K562 (cell line): ENCODE results near the gene PPIF. TPM values are rescaled to one million over a fixed set of nuclear protein-coding genes. Genes with fewer than 3 reads are reported as not detected.

Experiments
- BACH1 ChIP-seq: fragments of 200-800 bp; sonication (Bioruptor generic); IDR thresholded peaks from 2 replicates; pipeline ENCODE4 v1.6.1; 2016; ENCODE audit warnings: missing genetic modification characterization, missing compliant biosample characterization
- CEBPG ChIP-seq, 3 experiments: fragments of 200-800 bp in 1 of 3; sonication (Bioruptor generic) in 1 of 3; sonication (generic) in 1 of 3; formaldehyde crosslinking in 1 of 3; IDR thresholded peaks in 2 of 3; conservative IDR thresholded peaks in 1 of 3; 2 replicates each; pipeline versions ENCODE4 v1.6.1 to v1.8.0; 2016 to 2022; ENCODE audit warnings: missing compliant biosample characterization in 2 of 3, missing genetic modification characterization in 2 of 3, mild to moderate bottlenecking in 1 of 3, missing genetic modification reagents in 1 of 3
- CREBBP ChIP-seq: IDR thresholded peaks from one replicate; pipeline ENCODE4 v1.6.1; 2012; ENCODE audit warnings: low read depth, mild to moderate bottlenecking, control low read depth, inconsistent platforms, low read length
- E2F4 ChIP-seq: sonication (generic); formaldehyde crosslinking; IDR thresholded peaks from 2 replicates; pipeline ENCODE4 v1.8.0; 2022; ENCODE audit warnings: mild to moderate bottlenecking, low read depth, missing genetic modification reagents
- ESRRB ChIP-seq: fragments of 250-450 bp; sonication (Bioruptor Pico); IDR thresholded peaks from 2 replicates; pipeline ENCODE4 v1.5.0; 2020; ENCODE audit warnings: mild to moderate bottlenecking, moderate library complexity, borderline replicate concordance
- ETV5 ChIP-seq: sonication (generic); formaldehyde crosslinking; IDR thresholded peaks from 2 replicates; pipeline ENCODE4 v1.4.0; 2020; ENCODE audit warnings: low read depth, mild to moderate bottlenecking, missing genetic modification reagents
- FOXJ3 ChIP-seq: sonication (generic); formaldehyde crosslinking; IDR thresholded peaks from 2 replicates; pipeline ENCODE4 v1.4.0; 2020; ENCODE audit warnings: mild to moderate bottlenecking, missing genetic modification reagents
- GABPA ChIP-seq: fragments of 200-800 bp; sonication (Bioruptor generic); conservative IDR thresholded peaks from 2 replicates; pipeline ENCODE4 v1.6.1; 2016; ENCODE audit warnings: low read depth, missing genetic modification characterization, missing compliant biosample characterization
- HMGN3 ChIP-seq: IDR thresholded peaks from 2 replicates; pipeline ENCODE4 v1.6.1; 2011; ENCODE audit warnings: borderline replicate concordance, low read depth, mild to moderate bottlenecking, mixed read lengths, low read length; ENCODE audit not compliant: insufficient read length; ENCODE audit errors: extremely low read depth
- NBN ChIP-seq: fragments of 450-650 bp; IDR thresholded peaks from 2 replicates; pipeline ENCODE4 v1.6.1; 2016; ENCODE audit warnings: low read depth, mild to moderate bottlenecking
- PHB2 ChIP-seq: fragments of 450-650 bp; IDR thresholded peaks from 2 replicates; pipeline ENCODE4 v1.6.1; 2017; ENCODE audit warnings: low read depth
- PRMT5 ChIP-seq: sonication (generic); formaldehyde crosslinking; IDR thresholded peaks from 2 replicates; pipeline ENCODE4 v1.5.0; 2020; ENCODE audit warnings: missing genetic modification reagents
- RAD51 ChIP-seq: fragments of 450-650 bp; IDR thresholded peaks from 2 replicates; pipeline ENCODE4 v1.7.1; 2016; ENCODE audit warnings: low read depth, mild to moderate bottlenecking, borderline replicate concordance
- SAFB2 ChIP-seq: fragments of 200-400 bp; formaldehyde crosslinking; IDR thresholded peaks from 2 replicates; pipeline ENCODE4 v1.6.1; 2018; ENCODE audit warnings: borderline replicate concordance, low read length, low read depth, moderate library complexity; ENCODE audit not compliant: severe bottlenecking
- SMC3 ChIP-seq: conservative IDR thresholded peaks from 2 replicates; pipeline ENCODE4 v1.6.1; 2011; ENCODE audit warnings: low read depth, low read length, improper control_type of control experiment; ENCODE audit not compliant: insufficient read depth
- TFAM ChIP-seq: fragments of 250-450 bp; sonication (Bioruptor Pico); conservative IDR thresholded peaks from 2 replicates; pipeline ENCODE4 v1.5.0; 2021; ENCODE audit warnings: mild to moderate bottlenecking, moderate library complexity
- THRAP3 ChIP-seq: fragments of 450-650 bp; IDR thresholded peaks from 2 replicates; pipeline ENCODE4 v1.6.1; 2016; ENCODE audit warnings: mild to moderate bottlenecking, inconsistent platforms, borderline replicate concordance
- ZNF449 ChIP-seq: fragments of 250-450 bp; sonication (Bioruptor Pico); IDR thresholded peaks from 2 replicates; pipeline ENCODE4 v1.8.0; 2022; ENCODE audit warnings: moderate library complexity, mild to moderate bottlenecking, inconsistent platforms
- ZNF699 ChIP-seq: fragments of 250-450 bp; sonication (Bioruptor Pico); IDR thresholded peaks from 2 replicates; pipeline ENCODE4 v1.8.0; 2021; ENCODE audit warnings: mild to moderate bottlenecking, moderate library complexity; ENCODE audit not compliant: insufficient replicate concordance
- ZNF830 ChIP-seq: fragments of 250-450 bp; sonication (Bioruptor Pico); IDR thresholded peaks from 2 replicates; pipeline ENCODE4 v1.5.0; 2021; ENCODE audit warnings: mild to moderate bottlenecking
- polyA plus RNA-seq, 8 experiments: library from polyadenylated mRNA; depleted of rRNA in 4 of 8; stranded (reverse) in 5 of 8; unstranded in 3 of 8; fragments of >200 nt; fragmentation: Nextera tagmentation in 2 of 8; fragmentation: Illumina TruSeq in 1 of 8; extraction: Ambion mirVana in 2 of 8; extraction: Trizol in 1 of 8; gene quantifications; 2 replicates each; pipeline versions ENCODE4 v1.2.1 to v1.2.3, GENCODE V29; 2011 to 2014; ENCODE audit warnings: inconsistent platforms in 1 of 8, missing spikeins in 1 of 8
- total RNA-seq, 7 experiments: library from RNA; depleted of rRNA in 6 of 7; stranded (reverse); fragments of >200 nt in 6 of 7; fragmentation: Illumina TruSeq in 2 of 7; extraction: Trizol in 2 of 7; gene quantifications; 2 replicates each; pipeline versions ENCODE4 v1.2.1 to v1.2.3, GENCODE V29; 2011 to 2021; ENCODE audit warnings: low replicate concordance in 1 of 7
- TF ChIP-seq, protein P1 (sequence below): fragments of 250-450 bp; sonication (Bioruptor Pico); IDR thresholded peaks from 2 replicates; pipeline ENCODE4 v1.5.0; 2021
- TF ChIP-seq, protein P2 (sequence below): sonication (generic); formaldehyde crosslinking; IDR thresholded peaks from 2 replicates; pipeline ENCODE4 v1.8.1; 2023; ENCODE audit warnings: mild to moderate bottlenecking, missing genetic modification reagents

PPIF gene
- total and polyA plus RNA-seq, 9 of the 15 experiments (the other 6 are each of a cell fraction or from before 2014, with no cell fraction given), result 40.9 to 287 (median 117) TPM

DNA sequence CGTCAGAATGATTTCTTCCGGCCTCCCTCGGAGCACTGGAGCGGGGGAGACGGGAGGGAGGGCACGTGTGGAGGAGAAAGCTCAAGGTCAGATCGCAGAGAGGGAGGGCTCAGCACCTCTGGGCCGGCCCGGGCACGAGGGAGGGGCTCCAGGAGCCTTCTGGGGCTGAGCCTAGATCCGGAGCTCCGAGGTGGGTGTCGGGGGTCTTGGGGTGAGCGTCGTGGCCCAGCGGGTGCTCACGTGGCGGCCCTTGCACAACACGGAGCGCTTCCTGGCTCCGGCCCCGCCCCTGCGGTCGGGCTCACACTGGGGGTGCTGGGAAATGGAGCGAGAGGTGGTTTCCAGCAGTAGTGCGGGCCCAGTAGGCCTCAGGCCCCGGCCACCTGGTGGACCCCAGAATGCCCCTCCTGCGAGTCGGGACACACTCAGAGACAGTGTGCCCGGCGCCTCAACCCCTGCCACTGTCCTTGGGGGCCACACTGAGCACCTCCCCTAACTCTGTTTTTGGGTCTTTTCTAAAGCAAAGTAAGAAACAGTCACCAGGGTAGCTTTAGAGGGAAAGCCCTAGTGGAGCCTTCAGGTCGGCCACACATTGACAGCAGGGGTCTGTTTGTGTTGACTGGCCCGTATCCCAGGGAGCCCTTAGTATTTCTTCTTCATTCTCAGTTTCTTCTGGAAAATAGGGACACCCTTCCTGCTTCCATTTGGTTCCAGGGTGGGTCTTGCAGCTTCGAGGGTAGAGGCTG is 798 bp downstream of the PPIF start (continued):
- TF ChIP-seq ZNF449 (0 out of 2 replicates have a peak, but pooled peaks have one; percentile 60), E2F4 (CRISPR knock-in tag) (no peak), ETV5 (CRISPR knock-in tag) (no peak), SAFB2 (no peak), TFAM (no peak), ZNF830 (CRISPR knock-in tag) (no peak), ESRRB (CRISPR knock-in tag) (no peak), GABPA (tag) (peak; percentile 43), CEBPG (CRISPR knock-in tag; IDR thresholded peaks at IDR 0.05) (peak; percentile 94), CEBPG (tag; conservative IDR thresholded peaks at IDR 0.05 in 1 of 2, IDR thresholded peaks at IDR 0.05 in 1 of 2) (peak; percentile 76 to 94), RAD51 (peak; percentile 65), BACH1 (tag) (no peak), FOXJ3 (no peak), PHB2 (no peak), PRMT5 (CRISPR knock-in tag) (no peak), NBN (peak; percentile 26; the same call in 1 of the 2 replicates), ZNF699 (CRISPR knock-in tag) (no peak), SMC3 (no peak), THRAP3 (no peak), HMGN3 (no peak), CREBBP (no peak)
- TF ChIP-seq, protein P1, sequence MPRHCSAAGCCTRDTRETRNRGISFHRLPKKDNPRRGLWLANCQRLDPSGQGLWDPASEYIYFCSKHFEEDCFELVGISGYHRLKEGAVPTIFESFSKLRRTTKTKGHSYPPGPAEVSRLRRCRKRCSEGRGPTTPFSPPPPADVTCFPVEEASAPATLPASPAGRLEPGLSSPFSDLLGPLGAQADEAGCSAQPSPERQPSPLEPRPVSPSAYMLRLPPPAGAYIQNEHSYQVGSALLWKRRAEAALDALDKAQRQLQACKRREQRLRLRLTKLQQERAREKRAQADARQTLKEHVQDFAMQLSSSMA, result no peak; the same call in 1 of the 2 replicates
- TF ChIP-seq, protein P2, sequence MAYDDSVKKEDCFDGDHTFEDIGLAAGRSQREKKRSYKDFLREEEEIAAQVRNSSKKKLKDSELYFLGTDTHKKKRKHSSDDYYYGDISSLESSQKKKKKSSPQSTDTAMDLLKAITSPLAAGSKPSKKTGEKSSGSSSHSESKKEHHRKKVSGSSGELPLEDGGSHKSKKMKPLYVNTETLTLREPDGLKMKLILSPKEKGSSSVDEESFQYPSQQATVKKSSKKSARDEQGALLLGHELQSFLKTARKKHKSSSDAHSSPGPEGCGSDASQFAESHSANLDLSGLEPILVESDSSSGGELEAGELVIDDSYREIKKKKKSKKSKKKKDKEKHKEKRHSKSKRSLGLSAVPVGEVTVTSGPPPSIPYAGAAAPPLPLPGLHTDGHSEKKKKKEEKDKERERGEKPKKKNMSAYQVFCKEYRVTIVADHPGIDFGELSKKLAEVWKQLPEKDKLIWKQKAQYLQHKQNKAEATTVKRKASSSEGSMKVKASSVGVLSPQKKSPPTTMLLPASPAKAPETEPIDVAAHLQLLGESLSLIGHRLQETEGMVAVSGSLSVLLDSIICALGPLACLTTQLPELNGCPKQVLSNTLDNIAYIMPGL, result no peak; the same call in 1 of the 2 replicates
